Natural killer cell (primary cell): ENCODE results near the gene SEC24C. TPM values are rescaled to one million over a fixed set of nuclear protein-coding genes. Genes with fewer than 3 reads are reported as not detected.
A peak's percentile ranks its signal among the peaks of the same experiment; 100 is the strongest.

ENCODE experiments used
- ATAC-seq, 3 donors: fragments of 150-1000 bp in 2 of 3; fragments of 200-7000 bp in 1 of 3; cut with Tn5 transposase; 1 replicate in 1 of 3; 2 replicates in 2 of 3; pipeline ENCODE4 v1.10.0; 2021; ENCODE audit warnings: mild to moderate bottlenecking in 2 of 3, moderate library complexity in 2 of 3
- DNase-seq, 2 donors: peaks; one replicate each; pipeline versions ENCODE4 v3.0.0 to v3.0.0-alpha.2; 2013 to 2021; ENCODE audit warnings: mixed read lengths in 1 of 2
- H3K27ac ChIP-seq: one replicate; pipeline ENCODE4 v1.5.1; 2013; ENCODE audit warnings: mild to moderate bottlenecking, low read length
- H3K27me3 ChIP-seq: one replicate; pipeline ENCODE4 v1.6.1; 2013; ENCODE audit warnings: low read length; ENCODE audit not compliant: control insufficient read depth, insufficient read depth
- H3K36me3 ChIP-seq: one replicate; pipeline ENCODE4 v1.6.1; 2013; ENCODE audit warnings: low read length; ENCODE audit not compliant: control insufficient read depth, insufficient read depth
- H3K4me1 ChIP-seq: one replicate; pipeline ENCODE4 v1.6.1; 2013; ENCODE audit warnings: low read length; ENCODE audit not compliant: control insufficient read depth, insufficient read depth
- H3K4me3 ChIP-seq: one replicate; pipeline ENCODE4 v1.5.1; 2013; ENCODE audit warnings: low read length
- H3K9me3 ChIP-seq: one replicate; pipeline ENCODE4 v1.6.1; 2013; ENCODE audit warnings: low read length; ENCODE audit not compliant: control insufficient read depth, insufficient read depth
- H3K27ac Mint-ChIP-seq, 2 donors: one replicate each; pipeline ENCODE4 v1.8.0; 2022; ENCODE audit warnings: mild to moderate bottlenecking in 2 of 2, mixed read lengths in 2 of 2, moderate library complexity in 1 of 2
- H3K27me3 Mint-ChIP-seq, 2 donors: one replicate each; pipeline ENCODE4 v1.8.0; 2022; ENCODE audit warnings: low read depth in 2 of 2, mixed read lengths in 2 of 2
- H3K36me3 Mint-ChIP-seq: one replicate; pipeline ENCODE4 v1.8.0; 2022; ENCODE audit warnings: mixed read lengths
- H3K4me1 Mint-ChIP-seq, 2 donors: one replicate each; pipeline ENCODE4 v1.8.0; 2022; ENCODE audit warnings: mixed read lengths in 2 of 2
- H3K4me3 Mint-ChIP-seq: one replicate; pipeline ENCODE4 v1.8.0; 2022; ENCODE audit warnings: mild to moderate bottlenecking, moderate library complexity, mixed read lengths
- H3K9me3 Mint-ChIP-seq, 2 donors: one replicate each; pipeline ENCODE4 v1.8.0; 2022; ENCODE audit warnings: mixed read lengths in 2 of 2
- CTCF ChIP-seq: fragments of 200-600 bp; IDR thresholded peaks from one replicate; pipeline ENCODE4 v1.8.0; 2022; ENCODE audit warnings: antibody characterized with exemption
- WGBS: methylation state at CpG from one replicate; pipeline ENCODE4 v1.1.7; 2013; ENCODE audit warnings: missing lambda C conversion rate; ENCODE audit not compliant: insufficient coverage; 5-methylcytosine and 5-hydroxymethylcytosine counted together
- intact Hi-C: fragments of 100-400 bp; cut with micrococcal nuclease; formaldehyde crosslinking; loops from one replicate; pipeline ENCODE4 v1.14.2; 2022
- total RNA-seq, 4 donors: library from RNA; stranded (reverse); fragments of 120-200 nt in 1 of 4; gene quantifications; one replicate each; pipeline versions ENCODE4 v1.2.3 to v1.2.4, GENCODE V29; 2013 to 2022

Gene SEC24C
- total RNA-seq, 3 donors from 2014 or later (not counting 1 experiment from before 2014, with no cell fraction given) = 153 to 161 (median 160) TPM

GRCh38 chr10:73763343-73763742 lies 19.2 kb downstream of the SEC24C start:
- Histone ChIP-seq H3K36me3 (peaks cover 77% of the 10 kb centered on the region), H3K27ac (peak overlapping the region; percentile 55), H3K4me1 (peaks cover 42% of the 10 kb centered on the region), H3K4me3 (no peak overlapping the region), H3K27me3 (no peaks in the 10 kb centered on the region), H3K9me3 (no peaks in the 10 kb centered on the region)
- no peaks in the 10 kb centered on the region for H3K9me3 Mint-ChIP-seq
- peaks cover 32% of the 10 kb centered on the region for H3K36me3 Mint-ChIP-seq
- intact Hi-C loops = no loop called here
- H3K4me1 Mint-ChIP-seq = peaks cover 59 to 78% of the 10 kb centered on the region in 2 donors
- ATAC-seq (peak; percentile 13 to 30 (median 15)), DNase-seq (peak in 1 of 2 donors; percentile 76)
- H3K4me3 Mint-ChIP-seq = no peak overlapping the region
- peak overlapping the region; percentile 93 to 96 for H3K27ac Mint-ChIP-seq
- no peak for TF ChIP-seq CTCF
- no peaks in the 10 kb centered on the region for H3K27me3 Mint-ChIP-seq
- 38% methylated on average over 1 of the region's 2 CpGs for WGBS

- H3K4me1 Mint-ChIP-seq = peaks cover 41 to 67% of the 10 kb centered on the region in 2 donors
- ATAC-seq (no peak), DNase-seq (no peak)
- intact Hi-C loops = no loop called here
- Histone ChIP-seq H3K27ac (no peak overlapping the region), H3K4me3 (no peak overlapping the region), H3K4me1 (peaks cover 33% of the 10 kb centered on the region), H3K9me3 (no peaks in the 10 kb centered on the region), H3K27me3 (no peaks in the 10 kb centered on the region), H3K36me3 (peaks cover 92% of the 10 kb centered on the region)
- H3K27me3 Mint-ChIP-seq = no peaks in the 10 kb centered on the region
- no peaks in the 10 kb centered on the region for H3K9me3 Mint-ChIP-seq
- no peak for TF ChIP-seq CTCF
- 96% methylated on average over 5 of the region's 6 CpGs for WGBS
- peak overlapping the region; percentile 78 to 93 for H3K27ac Mint-ChIP-seq
- H3K36me3 Mint-ChIP-seq = peaks cover 45% of the 10 kb centered on the region
- H3K4me3 Mint-ChIP-seq = no peak overlapping the region
Measured at GRCh38 chr10:73765066-73765465, 20.9 kb downstream of the SEC24C start.

- Histone ChIP-seq H3K27ac (no peak overlapping the region), H3K4me1 (peaks cover 20% of the 10 kb centered on the region), H3K4me3 (no peak overlapping the region), H3K27me3 (no peaks in the 10 kb centered on the region), H3K9me3 (no peaks in the 10 kb centered on the region), H3K36me3 (peaks cover 73% of the 10 kb centered on the region)
- WGBS = 84% methylated on average over 11 of the region's 11 CpGs
- Mint-ChIP-seq H3K27me3 (no peaks in the 10 kb centered on the region), H3K9me3 (no peaks in the 10 kb centered on the region), H3K27ac (peak overlapping the region; percentile 17 to 52), H3K4me3 (no peak overlapping the region), H3K36me3 (peaks cover 34% of the 10 kb centered on the region), H3K4me1 (peaks cover 22 to 58% of the 10 kb centered on the region in 2 donors)
- no peak for TF ChIP-seq CTCF
- ATAC-seq = no peak
- intact Hi-C loops = no loop called here
- peak in 1 of 2 donors; percentile 79 for DNase-seq
Measured at GRCh38 chr10:73768881-73769280, 24.7 kb downstream of the SEC24C start.

- Mint-ChIP-seq H3K27me3 (no peaks in the 10 kb centered on the region), H3K9me3 (no peaks in the 10 kb centered on the region), H3K27ac (peak overlapping the region; percentile 17 to 52), H3K4me3 (no peak overlapping the region), H3K36me3 (peaks cover 34% of the 10 kb centered on the region), H3K4me1 (peaks cover 24 to 60% of the 10 kb centered on the region in 2 donors)
- 90% methylated on average over 5 of the region's 5 CpGs for WGBS
- Histone ChIP-seq H3K4me3 (no peak overlapping the region), H3K9me3 (no peaks in the 10 kb centered on the region), H3K4me1 (peaks cover 17% of the 10 kb centered on the region), H3K27me3 (no peaks in the 10 kb centered on the region), H3K36me3 (peaks cover 73% of the 10 kb centered on the region), H3K27ac (no peak overlapping the region)
- TF ChIP-seq CTCF = no peak
- ATAC-seq = no peak
- intact Hi-C loops = no loop called here
- no peak for DNase-seq
Measured at GRCh38 chr10:73769396-73769795, 25.2 kb downstream of the SEC24C start.
